ENCODE measurements around the gene KCNIP1. TPM values are rescaled to one million over a fixed set of nuclear protein-coding genes. Genes with fewer than 3 reads are reported as not detected.
A peak's percentile ranks its signal among the peaks of the same experiment; 100 is the strongest.

KCNIP1 gene
- total and polyA plus RNA-seq, 4 donors = 31.2 to 165 (median 111) TPM

DNA sequence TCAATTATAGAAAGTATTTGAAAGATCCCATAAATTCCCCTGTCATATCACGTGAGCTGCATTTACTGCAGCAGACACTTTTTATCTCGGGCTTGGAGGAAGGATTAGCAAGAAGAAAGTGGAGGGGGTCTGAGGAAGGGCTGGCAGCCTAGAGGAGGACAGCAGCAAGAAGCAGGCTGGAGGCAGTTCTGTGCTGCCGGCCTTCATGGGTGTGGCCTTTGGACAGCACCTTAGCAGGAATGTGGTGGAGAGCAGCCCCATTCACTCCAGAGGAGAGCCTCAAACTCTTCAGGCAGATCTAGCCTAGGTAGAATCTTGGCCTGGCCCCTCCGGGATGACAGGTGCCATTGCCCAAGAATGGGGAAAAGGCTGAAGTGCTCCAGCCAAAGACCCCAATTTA, 189.9 kb downstream of the KCNIP1 start:
- H3K4me1 ChIP-seq (ENCODE audit: control insufficient read depth, insufficient read depth, low read length) = peaks cover 11% of the 10 kb centered on the region
- no peak overlapping the region for H3K4me3 ChIP-seq (ENCODE audit: low read depth, low read length)
- 76% methylated on average over 3 of the region's 4 CpGs for WGBS (ENCODE audit: insufficient coverage)
- H3K27ac ChIP-seq (ENCODE audit: low read depth, low read length) = no peak overlapping the region
- no peak for DNase-seq (ENCODE audit: low read depth in 4 of 6, low spot score in 6 of 6)
- H3K27me3 ChIP-seq (ENCODE audit: control insufficient read depth, insufficient read depth, low read length) = peaks cover 2% of the 10 kb centered on the region
- no peaks in the 10 kb centered on the region for H3K9me3 ChIP-seq (ENCODE audit: control insufficient read depth, insufficient read depth, low read length)
- no peaks in the 10 kb centered on the region for H3K36me3 ChIP-seq (ENCODE audit: control insufficient read depth, insufficient read depth, low read length)

DNA sequence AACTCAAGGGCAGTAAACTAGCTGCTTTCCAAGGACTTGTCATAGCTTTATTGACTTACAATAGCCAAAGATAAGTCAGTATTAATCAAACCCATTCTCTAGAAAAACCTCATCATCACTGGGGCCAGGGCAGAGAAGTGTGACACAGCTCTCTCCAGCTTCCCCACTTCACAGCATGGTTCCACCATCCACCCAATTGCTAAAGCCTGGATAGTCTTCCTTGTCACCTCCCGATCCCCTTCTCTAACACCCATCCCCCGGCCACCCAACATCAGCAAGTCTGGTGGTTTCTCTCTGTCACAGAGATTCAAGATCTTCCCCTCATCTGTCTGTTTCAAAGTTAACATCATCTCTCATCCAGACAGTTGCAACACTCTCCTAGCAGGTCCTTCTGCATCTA, 191.1 kb downstream of the KCNIP1 start:
- no peaks in the 10 kb centered on the region for H3K9me3 ChIP-seq (ENCODE audit: control insufficient read depth, insufficient read depth, low read length)
- H3K4me3 ChIP-seq (ENCODE audit: low read depth, low read length) = no peak overlapping the region
- peaks cover 11% of the 10 kb centered on the region for H3K4me1 ChIP-seq (ENCODE audit: control insufficient read depth, insufficient read depth, low read length)
- H3K27ac ChIP-seq (ENCODE audit: low read depth, low read length) = no peak overlapping the region
- 39% methylated on average over 2 of the region's 2 CpGs for WGBS (ENCODE audit: insufficient coverage)
- H3K27me3 ChIP-seq (ENCODE audit: control insufficient read depth, insufficient read depth, low read length) = peaks cover 2% of the 10 kb centered on the region
- no peak for DNase-seq (ENCODE audit: low read depth in 4 of 6, low spot score in 6 of 6)
- peaks cover 3% of the 10 kb centered on the region for H3K36me3 ChIP-seq (ENCODE audit: control insufficient read depth, insufficient read depth, low read length)

DNA sequence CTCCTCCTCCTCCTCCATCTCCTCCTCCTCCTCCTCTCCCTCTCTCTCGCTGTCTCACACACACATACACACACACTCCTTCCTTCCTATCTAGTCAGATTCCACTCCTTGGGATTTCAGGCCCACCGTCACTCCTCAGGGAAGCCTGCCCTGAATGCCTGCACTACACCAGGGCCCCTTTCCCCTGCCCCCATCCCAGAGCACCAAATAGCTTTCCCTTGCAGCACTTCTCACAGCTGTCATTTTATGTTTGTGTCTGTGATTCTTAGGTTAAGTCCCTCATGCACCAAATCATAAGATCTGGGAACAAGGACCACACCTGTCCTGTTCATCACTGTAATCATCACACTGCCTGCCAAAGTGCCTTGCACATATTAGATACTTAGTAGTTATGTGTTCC, 193.2 kb downstream of the KCNIP1 start:
- Histone ChIP-seq H3K4me1 (ENCODE audit: control insufficient read depth, insufficient read depth, low read length) (peaks cover 10% of the 10 kb centered on the region), H3K27ac (ENCODE audit: low read depth, low read length) (no peak overlapping the region), H3K27me3 (ENCODE audit: control insufficient read depth, insufficient read depth, low read length) (peaks cover 2% of the 10 kb centered on the region), H3K4me3 (ENCODE audit: low read depth, low read length) (no peak overlapping the region), H3K36me3 (ENCODE audit: control insufficient read depth, insufficient read depth, low read length) (peaks cover 3% of the 10 kb centered on the region), H3K9me3 (ENCODE audit: control insufficient read depth, insufficient read depth, low read length) (no peaks in the 10 kb centered on the region)
- DNase-seq (ENCODE audit: low read depth in 4 of 6, low spot score in 6 of 6) = no peak
- 80% methylated on average over 2 of the region's 2 CpGs for WGBS (ENCODE audit: insufficient coverage)

DNA sequence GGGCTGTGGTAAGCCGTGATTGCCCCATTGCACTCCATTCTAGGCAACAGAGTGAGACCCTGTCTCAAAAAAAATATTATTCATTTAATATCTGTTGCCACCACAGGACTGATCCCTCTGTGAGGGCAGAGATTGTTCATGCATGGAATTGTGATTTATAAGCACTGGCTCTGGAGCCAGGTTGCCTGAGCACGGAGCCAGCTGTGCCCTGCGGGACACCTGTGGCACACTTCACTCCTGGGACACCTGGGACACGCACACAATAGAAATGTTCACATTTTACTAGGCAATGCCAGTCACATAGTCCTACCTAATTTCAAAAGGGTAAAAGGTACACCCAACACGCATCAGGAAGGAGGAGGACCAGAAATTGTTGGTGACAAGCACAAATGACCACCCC, 196.7 kb downstream of the KCNIP1 start:
- Histone ChIP-seq H3K36me3 (ENCODE audit: control insufficient read depth, insufficient read depth, low read length) (peaks cover 3% of the 10 kb centered on the region), H3K4me1 (ENCODE audit: control insufficient read depth, insufficient read depth, low read length) (peaks cover 7% of the 10 kb centered on the region), H3K9me3 (ENCODE audit: control insufficient read depth, insufficient read depth, low read length) (no peaks in the 10 kb centered on the region), H3K27ac (ENCODE audit: low read depth, low read length) (no peak overlapping the region), H3K27me3 (ENCODE audit: control insufficient read depth, insufficient read depth, low read length) (no peaks in the 10 kb centered on the region), H3K4me3 (ENCODE audit: low read depth, low read length) (no peak overlapping the region)
- no peak for DNase-seq (ENCODE audit: low read depth in 4 of 6, low spot score in 6 of 6)
- 84% methylated on average over 3 of the region's 5 CpGs for WGBS (ENCODE audit: insufficient coverage)

DNA sequence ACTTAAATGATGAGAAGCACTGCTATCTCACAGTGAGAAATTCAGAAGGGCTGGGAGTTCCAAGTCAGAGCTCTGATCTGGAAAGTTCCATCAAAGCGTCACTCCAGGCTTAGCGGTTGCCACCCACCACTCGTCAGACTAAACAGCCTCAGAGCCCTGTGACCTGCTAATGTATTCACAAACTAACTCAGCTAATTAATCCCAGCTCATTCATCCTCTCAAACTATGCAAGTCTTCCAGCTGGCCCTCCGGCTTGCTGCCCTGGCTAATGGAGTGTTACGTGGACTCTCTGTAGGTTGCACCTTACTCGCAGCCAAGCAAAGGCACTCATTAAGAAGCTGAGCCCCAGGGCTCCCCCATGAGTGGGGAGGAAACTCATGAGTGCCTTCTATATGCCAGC, 197.5 kb downstream of the KCNIP1 start:
- H3K27me3 ChIP-seq (ENCODE audit: control insufficient read depth, insufficient read depth, low read length) = no peaks in the 10 kb centered on the region
- H3K27ac ChIP-seq (ENCODE audit: low read depth, low read length) = no peak overlapping the region
- 36% methylated on average over 5 of the region's 6 CpGs for WGBS (ENCODE audit: insufficient coverage)
- H3K9me3 ChIP-seq (ENCODE audit: control insufficient read depth, insufficient read depth, low read length) = no peaks in the 10 kb centered on the region
- DNase-seq (ENCODE audit: low read depth in 4 of 6, low spot score in 6 of 6) = peak in 2 of 6 donors; percentile 74 to 81
- no peak overlapping the region for H3K4me3 ChIP-seq (ENCODE audit: low read depth, low read length)
- peaks cover 3% of the 10 kb centered on the region for H3K36me3 ChIP-seq (ENCODE audit: control insufficient read depth, insufficient read depth, low read length)
- peaks cover 7% of the 10 kb centered on the region for H3K4me1 ChIP-seq (ENCODE audit: control insufficient read depth, insufficient read depth, low read length)

DNA sequence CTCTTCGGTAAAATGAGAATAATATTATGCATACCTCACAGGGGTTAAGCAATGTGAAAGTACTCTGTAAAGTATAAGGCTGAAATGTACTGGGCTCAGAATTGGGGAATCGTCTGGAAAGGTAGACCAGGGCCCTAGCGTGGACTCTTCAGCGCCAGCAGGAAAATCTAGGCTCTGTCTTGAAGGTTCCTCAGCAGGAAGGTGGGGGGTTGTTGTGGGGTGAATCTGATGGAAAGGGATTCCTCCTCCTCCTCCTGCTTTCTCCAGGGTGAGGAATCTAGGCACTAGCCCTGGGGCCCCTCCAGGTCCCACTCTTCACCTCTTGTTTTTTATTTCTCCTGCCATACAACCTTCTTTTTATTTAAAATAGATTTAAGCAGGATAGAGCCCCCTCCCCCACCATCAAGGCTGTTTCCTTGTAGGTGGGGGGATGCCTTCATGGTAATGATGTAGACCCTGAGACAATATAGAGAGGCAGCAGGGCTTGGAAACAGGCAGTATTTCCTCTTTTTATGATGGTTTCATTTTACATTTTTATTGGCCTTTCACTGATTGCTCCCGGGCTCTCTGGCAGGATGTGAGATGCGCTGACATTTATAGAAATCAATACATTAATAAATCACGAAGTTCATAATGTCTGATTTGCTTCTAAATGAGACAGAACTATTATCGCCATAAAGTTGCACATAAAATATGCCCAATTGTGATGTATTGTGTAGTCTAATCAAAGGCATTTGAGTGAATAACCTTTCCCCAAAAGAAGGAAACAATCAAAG, 200.8 kb downstream of the KCNIP1 start:
- H3K9me3 ChIP-seq (ENCODE audit: control insufficient read depth, insufficient read depth, low read length) = no peaks in the 10 kb centered on the region
- H3K36me3 ChIP-seq (ENCODE audit: control insufficient read depth, insufficient read depth, low read length) = peaks cover 3% of the 10 kb centered on the region
- H3K27ac ChIP-seq (ENCODE audit: low read depth, low read length) = no peak overlapping the region
- 88% methylated on average over 1 of the region's 8 CpGs for WGBS (ENCODE audit: insufficient coverage)
- no peaks in the 10 kb centered on the region for H3K27me3 ChIP-seq (ENCODE audit: control insufficient read depth, insufficient read depth, low read length)
- no peak overlapping the region for H3K4me3 ChIP-seq (ENCODE audit: low read depth, low read length)
- peak in 1 of 6 donors; percentile 78 for DNase-seq (ENCODE audit: low read depth in 4 of 6, low spot score in 6 of 6)
- H3K4me1 ChIP-seq (ENCODE audit: control insufficient read depth, insufficient read depth, low read length) = peaks cover 3% of the 10 kb centered on the region

DNA sequence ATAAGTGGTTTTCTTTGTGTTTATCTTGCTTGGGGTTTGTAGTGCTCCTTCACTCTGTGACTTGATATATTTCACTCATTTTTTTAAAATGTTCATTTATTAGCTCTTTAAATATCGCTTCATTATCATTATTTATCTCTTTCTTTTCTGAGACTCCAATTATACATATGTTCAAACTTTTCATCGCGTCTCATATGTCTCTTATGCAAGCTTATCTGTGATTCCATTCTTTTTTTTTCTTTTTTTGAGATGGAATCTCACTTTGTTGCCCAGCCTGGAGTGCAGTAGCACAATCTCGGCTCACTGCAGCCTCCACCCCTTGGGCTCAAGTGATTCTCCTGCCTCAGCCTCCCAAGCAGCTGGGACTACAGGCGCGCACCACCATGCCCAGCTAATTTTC, 205.8 kb downstream of the KCNIP1 start:
- H3K4me1 ChIP-seq (ENCODE audit: control insufficient read depth, insufficient read depth, low read length) = no peaks in the 10 kb centered on the region
- no peak overlapping the region for H3K4me3 ChIP-seq (ENCODE audit: low read depth, low read length)
- H3K27me3 ChIP-seq (ENCODE audit: control insufficient read depth, insufficient read depth, low read length) = no peaks in the 10 kb centered on the region
- WGBS (ENCODE audit: insufficient coverage) = 80% methylated on average over 5 of the region's 6 CpGs
- H3K27ac ChIP-seq (ENCODE audit: low read depth, low read length) = no peak overlapping the region
- no peaks in the 10 kb centered on the region for H3K9me3 ChIP-seq (ENCODE audit: control insufficient read depth, insufficient read depth, low read length)
- no peak for DNase-seq (ENCODE audit: low read depth in 4 of 6, low spot score in 6 of 6)
- no peaks in the 10 kb centered on the region for H3K36me3 ChIP-seq (ENCODE audit: control insufficient read depth, insufficient read depth, low read length)

DNA sequence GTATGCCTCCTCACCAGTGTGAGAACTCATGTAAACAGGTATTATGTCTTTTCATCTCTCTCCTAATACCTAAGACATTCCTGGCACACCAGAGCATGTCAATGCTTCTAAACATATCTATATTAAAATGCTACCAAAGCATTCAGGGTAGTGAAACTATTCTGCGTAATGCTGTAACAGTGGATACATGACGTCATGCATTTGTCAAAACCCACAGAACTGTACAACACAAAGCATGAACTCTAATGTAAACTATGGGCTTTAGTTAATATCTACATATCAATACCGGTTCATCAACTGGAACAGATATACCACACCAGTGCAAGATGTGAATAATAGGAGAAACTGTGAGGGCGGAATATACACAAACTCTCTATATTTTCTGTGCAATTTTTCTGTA, 207.5 kb downstream of the KCNIP1 start:
- H3K4me3 ChIP-seq (ENCODE audit: low read depth, low read length) = no peak overlapping the region
- WGBS (ENCODE audit: insufficient coverage) = no CpG with 5 or more reads among the region's 4 CpGs
- H3K36me3 ChIP-seq (ENCODE audit: control insufficient read depth, insufficient read depth, low read length) = no peaks in the 10 kb centered on the region
- no peaks in the 10 kb centered on the region for H3K4me1 ChIP-seq (ENCODE audit: control insufficient read depth, insufficient read depth, low read length)
- H3K27ac ChIP-seq (ENCODE audit: low read depth, low read length) = no peak overlapping the region
- no peaks in the 10 kb centered on the region for H3K9me3 ChIP-seq (ENCODE audit: control insufficient read depth, insufficient read depth, low read length)
- no peaks in the 10 kb centered on the region for H3K27me3 ChIP-seq (ENCODE audit: control insufficient read depth, insufficient read depth, low read length)
- no peak for DNase-seq (ENCODE audit: low read depth in 4 of 6, low spot score in 6 of 6)

DNA sequence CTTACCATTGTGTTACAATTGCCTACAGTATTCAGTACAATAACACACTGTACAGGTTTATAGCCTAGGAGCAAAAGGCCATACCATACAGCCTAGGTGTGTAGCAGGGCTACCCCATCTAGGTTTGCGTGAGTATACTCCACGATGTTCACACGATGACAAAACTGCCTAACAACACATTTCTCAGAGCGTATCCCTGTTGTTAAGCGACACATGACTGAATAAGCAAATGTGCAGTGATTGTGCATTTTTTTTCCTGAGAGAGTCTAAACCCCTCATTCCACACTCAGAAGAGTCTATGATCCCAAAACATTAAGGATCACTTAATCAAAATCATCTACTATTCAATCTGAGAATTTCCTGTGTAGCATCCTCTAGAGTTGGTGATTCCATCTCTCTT, 211.3 kb downstream of the KCNIP1 start:
- peaks cover 6% of the 10 kb centered on the region for H3K36me3 ChIP-seq (ENCODE audit: control insufficient read depth, insufficient read depth, low read length)
- H3K27ac ChIP-seq (ENCODE audit: low read depth, low read length) = no peak overlapping the region
- WGBS (ENCODE audit: insufficient coverage) = no CpG with 5 or more reads among the region's 5 CpGs
- no peaks in the 10 kb centered on the region for H3K9me3 ChIP-seq (ENCODE audit: control insufficient read depth, insufficient read depth, low read length)
- H3K27me3 ChIP-seq (ENCODE audit: control insufficient read depth, insufficient read depth, low read length) = no peaks in the 10 kb centered on the region
- DNase-seq (ENCODE audit: low read depth in 4 of 6, low spot score in 6 of 6) = no peak
- H3K4me3 ChIP-seq (ENCODE audit: low read depth, low read length) = no peak overlapping the region
- H3K4me1 ChIP-seq (ENCODE audit: control insufficient read depth, insufficient read depth, low read length) = no peaks in the 10 kb centered on the region

DNA sequence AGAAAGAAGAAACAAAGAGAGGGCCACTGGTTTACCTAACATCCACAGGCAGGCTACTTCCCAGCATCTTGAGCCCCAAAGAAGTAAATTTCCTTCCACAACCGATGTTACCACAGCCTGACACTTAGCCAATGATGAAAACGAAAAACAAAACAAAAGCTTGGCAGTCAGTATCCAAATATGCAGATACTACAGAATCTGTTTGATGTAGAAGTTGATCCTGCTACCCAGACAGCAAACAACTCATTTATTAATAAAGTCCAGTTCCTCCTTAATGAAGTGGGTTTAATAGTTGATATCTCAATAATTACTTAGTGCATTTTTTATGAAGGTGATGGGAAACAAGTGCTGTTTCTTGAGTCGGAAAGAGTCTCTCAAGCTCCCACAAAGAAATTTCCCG, 212.6 kb downstream of the KCNIP1 start:
- Histone ChIP-seq H3K36me3 (ENCODE audit: control insufficient read depth, insufficient read depth, low read length) (peaks cover 15% of the 10 kb centered on the region), H3K4me3 (ENCODE audit: low read depth, low read length) (no peak overlapping the region), H3K9me3 (ENCODE audit: control insufficient read depth, insufficient read depth, low read length) (no peaks in the 10 kb centered on the region), H3K27me3 (ENCODE audit: control insufficient read depth, insufficient read depth, low read length) (no peaks in the 10 kb centered on the region), H3K27ac (ENCODE audit: low read depth, low read length) (no peak overlapping the region), H3K4me1 (ENCODE audit: control insufficient read depth, insufficient read depth, low read length) (no peaks in the 10 kb centered on the region)
- DNase-seq (ENCODE audit: low read depth in 4 of 6, low spot score in 6 of 6) = no peak
- WGBS (ENCODE audit: insufficient coverage) = no CpG with 5 or more reads among the region's 4 CpGs
